ENCODE measurements around the gene PBX3. TPM values are rescaled to one million over a fixed set of nuclear protein-coding genes. Genes with fewer than 3 reads are reported as not detected.
A peak's percentile ranks its signal among the peaks of the same experiment; 100 is the strongest.

PBX3 gene
- total and polyA plus RNA-seq, 9 of the 15 experiments (the other 6 are each of a cell fraction or from before 2014, with no cell fraction given): 0.14 to 5.8 (median 0.92) TPM

DNA sequence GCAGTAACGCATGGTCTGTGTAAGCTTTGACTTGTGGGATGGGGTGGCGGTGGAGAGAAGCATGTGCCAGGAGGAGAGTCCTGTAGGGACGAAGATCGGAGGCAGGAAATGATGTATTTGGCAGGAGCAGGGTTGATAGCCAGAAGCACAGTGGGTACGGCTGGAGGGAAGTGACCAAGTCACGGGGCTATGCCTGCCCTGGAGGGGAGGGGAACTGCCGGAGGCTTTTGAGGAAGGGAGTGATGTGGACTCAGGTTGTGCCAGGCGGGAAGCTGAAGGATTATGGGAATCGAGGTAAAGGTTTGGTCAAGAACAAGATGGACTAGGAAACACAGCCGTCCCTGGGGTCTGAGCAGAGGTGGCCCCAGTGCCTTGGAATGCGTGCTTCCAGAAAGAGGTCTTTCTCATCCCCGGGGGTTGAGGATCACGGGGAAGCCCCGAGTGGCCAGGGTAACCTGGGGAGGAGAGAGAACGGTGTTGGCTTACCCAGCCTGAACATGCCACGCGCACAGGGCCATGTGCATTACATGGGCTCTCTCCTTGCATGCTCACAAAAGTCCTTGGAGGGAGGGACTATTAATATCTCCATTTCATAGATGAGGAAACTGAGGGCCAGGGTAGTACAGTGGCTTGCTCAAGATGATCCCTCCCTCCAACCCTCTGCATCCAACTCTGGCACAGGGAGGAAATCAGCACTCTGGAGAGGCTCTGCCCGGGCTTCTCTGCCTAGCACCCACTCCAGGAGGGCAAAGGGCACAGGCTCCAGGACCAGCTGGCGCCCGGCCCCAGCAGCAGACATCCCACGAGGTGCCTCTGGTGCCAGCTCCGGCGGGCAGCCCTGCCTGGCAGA is 253.8 kb downstream of the PBX3 start:
- WGBS (ENCODE audit: insufficient coverage, low coverage, missing lambda C conversion rate): 1% methylated on average over 23 of the region's 23 CpGs
- FAIRE-seq: no peak
- in situ Hi-C loops (cut with MboI): no loop called here

More for the DNA sequence above, 253.8 kb downstream of the PBX3 start:
- H3K36me3 ChIP-seq (ENCODE audit: control insufficient read depth, insufficient read depth, low read length): no peaks in the 10 kb centered on the region
- no peak overlapping the region for H3K27ac ChIP-seq (ENCODE audit: extremely low read depth, low read depth, low read length)
- H3K9me1 ChIP-seq (ENCODE audit: control insufficient read depth, insufficient read depth, low read length): no peaks in the 10 kb centered on the region
- no TSS peak for BruUV-seq (replicated peaks)
- CTCF ChIA-PET (ENCODE audit: low intra/inter-chr PET ratio): no interaction called here
- no peak for DNase-seq (ENCODE audit: extremely low read depth in 1 of 4, low spot score in 3 of 4)
- no peaks in the 10 kb centered on the region for H3K4me1 ChIP-seq (replicated peaks in 1 of 2; ENCODE audit: control insufficient read depth in 2 of 2, insufficient read depth in 2 of 2, low read length in 2 of 2)
- intact Hi-C loops (cut with micrococcal nuclease): no loop called here
- H4K20me1 ChIP-seq (replicated peaks; ENCODE audit: control insufficient read depth, insufficient read depth, low read length): no peaks in the 10 kb centered on the region
- TF ChIP-seq ZFP36 (IDR thresholded peaks at IDR 0.05; ENCODE audit: low read depth, low read length, partially characterized antibody) (peak; percentile 41), MYNN (IDR thresholded peaks at IDR 0.05) (no peak), MYNN (CRISPR knock-in tag; IDR thresholded peaks at IDR 0.05) (no peak)
- TF ChIP-seq, protein P1, sequence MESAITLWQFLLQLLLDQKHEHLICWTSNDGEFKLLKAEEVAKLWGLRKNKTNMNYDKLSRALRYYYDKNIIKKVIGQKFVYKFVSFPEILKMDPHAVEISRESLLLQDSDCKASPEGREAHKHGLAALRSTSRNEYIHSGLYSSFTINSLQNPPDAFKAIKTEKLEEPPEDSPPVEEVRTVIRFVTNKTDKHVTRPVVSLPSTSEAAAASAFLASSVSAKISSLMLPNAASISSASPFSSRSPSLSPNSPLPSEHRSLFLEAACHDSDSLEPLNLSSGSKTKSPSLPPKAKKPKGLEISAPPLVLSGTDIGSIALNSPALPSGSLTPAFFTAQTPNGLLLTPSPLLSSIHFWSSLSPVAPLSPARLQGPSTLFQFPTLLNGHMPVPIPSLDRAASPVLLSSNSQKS (CRISPR knock-in tag; IDR thresholded peaks at IDR 0.05): no peak
- TF ChIP-seq, protein P2, sequence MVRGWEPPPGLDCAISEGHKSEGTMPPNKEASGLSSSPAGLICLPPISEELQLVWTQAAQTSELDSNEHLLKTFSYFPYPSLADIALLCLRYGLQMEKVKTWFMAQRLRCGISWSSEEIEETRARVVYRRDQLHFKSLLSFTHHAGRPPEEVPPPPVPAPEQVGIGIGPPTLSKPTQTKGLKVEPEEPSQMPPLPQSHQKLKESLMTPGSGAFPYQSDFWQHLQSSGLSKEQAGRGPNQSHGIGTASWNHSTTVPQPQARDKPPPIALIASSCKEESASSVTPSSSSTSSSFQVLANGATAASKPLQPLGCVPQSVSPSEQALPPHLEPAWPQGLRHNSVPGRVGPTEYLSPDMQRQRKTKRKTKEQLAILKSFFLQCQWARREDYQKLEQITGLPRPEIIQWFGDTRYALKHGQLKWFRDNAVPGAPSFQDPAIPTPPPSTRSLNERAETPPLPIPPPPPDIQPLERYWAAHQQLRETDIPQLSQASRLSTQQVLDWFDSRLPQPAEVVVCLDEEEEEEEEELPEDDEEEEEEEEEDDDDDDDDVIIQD (CRISPR knock-in tag; IDR thresholded peaks at IDR 0.05): no peak
- TF ChIP-seq, protein P3, sequence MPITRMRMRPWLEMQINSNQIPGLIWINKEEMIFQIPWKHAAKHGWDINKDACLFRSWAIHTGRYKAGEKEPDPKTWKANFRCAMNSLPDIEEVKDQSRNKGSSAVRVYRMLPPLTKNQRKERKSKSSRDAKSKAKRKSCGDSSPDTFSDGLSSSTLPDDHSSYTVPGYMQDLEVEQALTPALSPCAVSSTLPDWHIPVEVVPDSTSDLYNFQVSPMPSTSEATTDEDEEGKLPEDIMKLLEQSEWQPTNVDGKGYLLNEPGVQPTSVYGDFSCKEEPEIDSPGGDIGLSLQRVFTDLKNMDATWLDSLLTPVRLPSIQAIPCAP (CRISPR knock-in tag; IDR thresholded peaks at IDR 0.05; ENCODE audit: borderline replicate concordance): no peak
- POLR2A ChIA-PET: no interaction called here
- H2AFZ ChIP-seq (ENCODE audit: low read depth, low read length): no peak overlapping the region
- peaks cover 7 to 61% of the 10 kb centered on the region in 2 experiments; a peak in 4 of 5 replicates for H3K27me3 ChIP-seq (ENCODE audit: control insufficient read depth in 2 of 2, insufficient read depth in 2 of 2, low read length in 2 of 2)
- H3K4me3 ChIP-seq: no peak overlapping the region
- no peak overlapping the region for H3K4me2 ChIP-seq (ENCODE audit: insufficient read depth, low read length)
- H3K79me2 ChIP-seq (ENCODE audit: control insufficient read depth, insufficient read depth, low read length): no peaks in the 10 kb centered on the region
- H3K9ac ChIP-seq (ENCODE audit: insufficient read depth in 1 of 2, low read depth in 2 of 2, low read length in 2 of 2): no peak overlapping the region
- no peaks in the 10 kb centered on the region for H3K9me3 ChIP-seq (replicated peaks; ENCODE audit: control insufficient read depth, insufficient read depth, low read depth, low read length)
- no peak for ATAC-seq
